Raji (cell line): ENCODE results near the gene NUDT17.

Experiments used
- POLR2A ChIP-seq: IDR thresholded peaks from 2 replicates; pipeline ENCODE4 v1.6.1; 2011; ENCODE audit warnings: low read depth, low read length, control low read depth; ENCODE audit not compliant: insufficient read depth

Gene NUDT17

DNA sequence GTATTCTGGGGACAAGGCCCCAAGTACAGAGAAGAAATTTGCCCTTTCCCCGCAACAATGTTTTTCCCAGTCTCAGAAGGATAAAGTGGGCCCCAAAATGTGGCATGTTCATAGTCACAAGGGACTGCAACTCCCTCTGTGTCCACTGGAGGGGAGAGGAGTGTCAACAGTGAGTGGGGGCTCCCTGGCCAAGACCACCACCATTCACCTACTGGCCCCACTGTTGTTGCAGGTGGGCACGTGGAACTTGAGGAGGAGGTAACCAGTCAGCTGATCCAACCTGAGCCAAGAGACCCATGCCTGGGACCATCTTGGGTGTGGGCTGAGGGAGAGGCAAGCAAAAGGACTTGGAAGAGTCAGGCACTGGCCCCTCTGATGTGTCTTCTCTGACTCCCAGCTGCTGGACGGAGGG, 777 bp downstream of the NUDT17 start:
- no peak for TF ChIP-seq POLR2A

DNA sequence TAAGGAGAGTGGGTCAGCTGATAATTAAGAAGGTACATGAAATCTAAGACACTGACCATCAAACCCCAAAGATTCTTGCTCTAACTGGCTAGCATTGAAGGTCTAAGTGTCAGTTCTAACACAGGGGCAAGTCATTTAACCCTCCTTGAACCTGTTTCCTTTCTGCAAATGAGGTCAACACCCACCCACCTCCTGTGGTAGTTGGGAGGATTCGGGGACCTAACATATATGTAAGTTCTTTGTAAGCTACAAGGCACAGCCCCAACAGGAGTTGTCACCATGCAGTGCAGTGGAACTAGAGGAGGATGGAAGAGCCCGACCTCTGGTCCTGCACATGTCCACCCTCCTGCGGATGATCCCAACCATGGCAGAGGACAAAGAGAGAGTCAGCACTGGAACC, 2.4 kb downstream of the NUDT17 start:
- TF ChIP-seq POLR2A = no peak

DNA sequence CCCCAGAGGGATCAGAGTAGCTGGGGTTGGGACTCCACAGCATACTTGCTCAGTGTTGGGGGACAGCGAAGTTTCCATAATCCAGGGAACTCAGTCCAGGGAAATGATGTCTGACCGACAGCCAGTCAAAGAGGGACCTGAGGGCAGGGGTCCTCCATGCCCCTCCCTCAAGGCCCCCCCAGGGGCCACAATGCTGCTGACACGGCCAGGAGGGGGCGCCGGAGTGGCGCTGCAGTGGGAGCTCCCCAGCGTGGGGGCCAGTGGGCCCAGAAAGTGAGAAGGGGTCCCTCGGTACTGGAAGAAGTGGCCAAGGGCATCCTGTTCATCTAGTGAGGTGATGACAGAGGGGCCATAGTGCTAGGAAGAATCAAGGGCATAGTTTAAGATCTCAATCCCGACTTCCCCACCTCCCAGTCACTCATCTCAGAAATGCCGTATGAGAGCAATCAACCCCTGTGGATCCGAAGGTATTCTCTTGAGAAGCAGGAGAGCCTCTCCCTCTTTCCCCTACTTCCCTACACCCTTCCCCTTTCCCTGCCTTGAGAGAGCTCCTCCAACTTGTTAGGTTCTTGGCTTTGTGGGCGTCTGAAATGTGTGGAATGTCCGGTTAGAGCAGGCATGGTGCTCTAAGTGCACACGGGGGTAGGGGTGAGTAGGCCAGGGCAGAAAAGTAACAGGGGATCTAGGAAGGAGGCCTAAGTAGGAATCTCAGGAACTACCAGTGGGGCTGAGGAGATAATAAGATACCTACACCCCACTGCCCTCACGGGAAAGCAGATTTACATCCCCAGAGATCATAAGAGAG, 4.1 kb downstream of the NUDT17 start:
- no peak for TF ChIP-seq POLR2A

DNA sequence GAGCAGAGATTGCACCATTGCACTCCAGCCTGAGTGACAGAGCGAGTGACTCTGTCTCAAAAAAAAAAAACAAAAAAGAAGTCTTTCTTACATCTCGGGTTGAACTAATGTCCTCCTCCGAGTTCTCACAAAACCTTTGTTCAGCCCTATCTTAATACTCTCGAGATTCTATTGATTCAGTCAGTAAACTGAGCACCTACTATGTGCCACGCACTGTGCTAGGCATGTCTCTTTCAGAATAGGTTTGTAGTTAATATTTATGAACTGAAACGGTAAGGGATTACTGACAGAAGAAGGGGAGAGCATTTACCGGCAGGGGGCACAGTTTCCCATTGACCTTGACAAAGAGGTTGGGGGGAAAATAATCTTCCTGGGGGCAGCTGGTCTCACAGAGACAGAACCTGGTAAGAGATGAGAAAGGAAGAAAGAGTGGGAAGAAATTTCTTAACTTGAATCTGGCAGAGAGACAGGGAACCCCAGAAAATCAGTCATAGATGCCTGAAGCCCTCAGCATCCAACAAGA, 10.1 kb downstream of the NUDT17 start:
- no peak for TF ChIP-seq POLR2A

DNA sequence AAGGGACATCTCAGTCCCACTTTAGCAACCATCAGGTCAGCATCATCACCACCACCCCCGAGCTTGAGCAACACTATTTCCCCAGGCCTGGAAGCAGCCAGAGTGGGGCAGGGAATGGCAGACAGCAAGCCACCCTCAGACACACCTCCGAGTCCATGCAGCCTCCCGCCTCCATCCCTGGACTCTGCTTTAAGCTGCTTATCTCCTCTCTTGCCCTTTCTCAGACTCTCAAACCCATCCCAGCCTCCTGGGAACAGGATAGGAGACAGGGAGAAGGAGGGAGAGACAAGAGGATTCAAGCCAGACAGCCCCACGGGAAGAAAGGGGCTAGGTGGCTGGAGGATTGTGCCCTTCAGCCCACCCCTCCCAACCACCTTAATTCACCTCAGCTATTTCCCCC, 11.7 kb downstream of the NUDT17 start:
- TF ChIP-seq POLR2A = no peak

DNA sequence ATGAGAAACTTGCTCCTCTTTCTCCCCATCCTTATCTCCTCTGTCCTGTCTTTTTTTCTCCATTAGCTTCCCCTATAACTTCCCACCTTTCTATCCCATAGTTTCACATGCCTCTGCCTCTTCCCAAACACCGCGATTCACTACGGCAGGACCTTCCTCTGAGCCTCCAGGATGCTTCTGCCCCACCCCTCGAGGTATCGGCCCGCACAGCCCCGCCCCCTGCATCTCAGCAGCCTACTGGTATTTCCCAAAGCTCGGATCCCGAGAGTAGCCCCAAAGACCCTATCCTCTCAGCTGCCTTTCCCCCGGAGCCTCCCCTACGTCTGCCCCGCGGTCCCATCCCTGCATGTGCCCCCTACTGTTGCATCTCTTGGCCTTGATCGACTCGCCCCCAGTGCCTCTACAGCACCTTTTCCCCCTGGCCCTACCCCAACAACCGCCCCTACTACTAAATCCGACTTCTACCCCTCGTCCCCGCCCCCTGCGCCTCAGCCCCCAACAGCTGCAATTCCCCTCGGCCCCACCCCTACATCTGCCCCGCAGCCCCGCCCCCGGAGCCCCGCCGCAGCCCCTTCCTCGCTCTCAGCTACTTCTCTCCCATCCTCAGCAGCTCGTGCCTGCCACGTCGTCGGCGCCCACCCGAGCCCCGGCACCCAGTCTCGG, 12.9 kb downstream of the NUDT17 start:
- no peak for TF ChIP-seq POLR2A

DNA sequence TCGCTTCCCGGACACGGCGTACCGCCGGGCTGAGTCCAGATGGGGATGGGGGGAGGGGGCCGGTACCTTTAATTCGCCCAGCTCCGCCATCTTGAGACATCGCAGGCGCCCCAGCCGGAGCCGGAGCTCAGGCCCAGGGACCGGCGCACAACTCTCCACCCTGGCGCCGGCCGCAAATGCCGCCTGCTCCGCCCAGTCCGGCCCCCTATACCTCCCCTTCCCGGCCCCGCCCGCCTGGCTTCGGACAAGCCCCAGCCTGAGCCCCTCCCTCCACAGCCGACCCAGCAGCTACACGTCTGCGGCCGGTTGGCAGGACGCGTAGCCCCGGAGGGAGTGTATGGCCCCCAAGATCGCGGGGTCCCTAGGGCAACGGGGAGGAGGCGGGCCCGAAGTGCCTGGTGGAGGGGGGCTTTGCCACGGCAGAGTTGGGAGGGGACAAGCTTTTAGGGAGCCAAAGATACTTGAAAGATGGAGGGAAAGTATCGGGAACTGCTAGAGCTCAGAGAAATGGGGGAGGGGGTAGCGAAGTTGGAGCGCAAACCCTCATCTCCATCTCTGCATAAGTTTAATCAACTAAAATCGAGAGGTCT, 13.6 kb downstream of the NUDT17 start, which contains the start of gene PIAS3:
Gene PIAS3, minus strand, starts transcription at position 181 of the 590 bp plus-strand sequence. Its CDS starts 91 bp downstream, at position 90.
- no peak; the same call in 1 of the 2 replicates for TF ChIP-seq POLR2A

DNA sequence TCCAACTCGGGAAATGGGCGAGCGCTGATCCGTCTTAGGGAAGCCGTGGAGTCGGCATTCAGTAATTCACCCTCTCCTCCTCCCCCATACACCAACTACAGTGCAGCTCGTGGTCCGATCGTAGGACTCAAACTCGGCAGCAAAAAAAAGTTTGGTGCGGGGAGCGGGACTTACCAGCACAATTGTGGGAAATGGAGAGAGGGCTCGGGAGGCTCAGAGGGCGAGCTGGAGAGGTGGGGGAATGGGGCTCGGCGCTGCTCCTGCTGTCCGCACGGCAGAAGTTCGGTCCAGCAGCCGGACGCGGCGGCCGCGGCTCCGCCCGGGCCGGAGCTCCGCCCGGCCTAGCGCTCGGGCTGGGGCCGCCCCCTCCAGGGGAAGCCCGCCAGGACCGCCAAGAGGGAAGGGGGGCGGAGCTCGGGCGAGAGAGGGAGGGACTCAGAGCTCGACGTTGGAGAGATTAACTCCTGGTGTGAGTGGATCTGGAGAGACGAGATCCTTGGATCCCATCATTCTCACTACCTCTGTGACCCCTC, 14.1 kb downstream of the NUDT17 start:
- peak; percentile 77 for TF ChIP-seq POLR2A

DNA sequence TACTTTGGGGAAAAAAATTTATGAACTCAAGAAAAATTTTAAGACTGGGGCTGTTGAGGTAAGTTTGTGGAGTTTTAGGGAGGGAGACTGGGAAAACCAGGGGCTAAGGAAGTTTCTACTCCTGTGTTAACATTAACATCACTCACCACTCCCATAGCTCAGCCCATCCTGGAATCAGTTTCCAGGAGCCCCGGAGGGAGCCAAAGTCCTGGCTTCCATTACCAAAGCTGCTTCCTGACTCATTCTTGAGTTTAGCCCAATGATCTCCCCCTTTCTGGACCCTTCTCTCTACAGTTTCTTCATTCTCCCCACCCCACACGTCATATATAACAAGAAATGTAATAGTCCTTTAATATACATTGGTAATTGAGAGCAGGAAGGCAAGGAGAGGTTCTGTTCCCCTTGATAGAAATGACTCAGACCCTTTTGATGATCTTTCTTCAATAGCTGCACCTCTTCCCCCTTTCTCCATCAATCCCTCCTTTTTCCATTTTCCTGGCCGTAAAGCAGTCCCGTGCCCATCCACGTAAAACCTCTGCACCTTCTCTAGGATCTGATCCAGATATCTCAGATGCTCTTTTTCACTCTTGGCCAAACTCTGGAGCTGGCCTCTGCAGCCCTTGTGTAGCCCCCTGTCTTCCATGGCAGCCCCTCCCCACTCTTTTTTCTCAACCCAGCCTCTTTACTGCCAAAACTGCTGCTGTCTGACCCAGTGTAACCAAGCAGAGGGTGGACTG, 18.0 kb downstream of the NUDT17 start:
- TF ChIP-seq POLR2A = no peak

DNA sequence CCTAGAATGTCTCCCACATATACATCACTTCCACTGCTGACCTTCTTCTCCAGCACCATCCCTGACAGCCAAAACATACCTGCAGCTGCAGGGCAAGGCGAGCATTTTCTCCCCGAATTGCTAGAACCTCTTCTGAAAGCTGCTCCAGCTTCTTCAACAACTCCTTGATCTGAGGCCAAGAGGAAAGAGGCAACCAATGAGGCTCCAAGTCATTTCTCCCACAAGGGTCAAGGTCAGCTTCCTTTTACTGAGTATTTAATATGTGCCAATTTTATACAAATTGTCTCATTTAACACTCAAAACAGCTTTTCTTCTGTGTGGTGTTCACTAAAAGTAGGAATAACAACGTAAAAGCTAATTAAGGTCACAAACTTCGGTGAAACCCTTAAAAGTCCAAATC, 22.8 kb downstream of the NUDT17 start:
- TF ChIP-seq POLR2A = no peak

DNA sequence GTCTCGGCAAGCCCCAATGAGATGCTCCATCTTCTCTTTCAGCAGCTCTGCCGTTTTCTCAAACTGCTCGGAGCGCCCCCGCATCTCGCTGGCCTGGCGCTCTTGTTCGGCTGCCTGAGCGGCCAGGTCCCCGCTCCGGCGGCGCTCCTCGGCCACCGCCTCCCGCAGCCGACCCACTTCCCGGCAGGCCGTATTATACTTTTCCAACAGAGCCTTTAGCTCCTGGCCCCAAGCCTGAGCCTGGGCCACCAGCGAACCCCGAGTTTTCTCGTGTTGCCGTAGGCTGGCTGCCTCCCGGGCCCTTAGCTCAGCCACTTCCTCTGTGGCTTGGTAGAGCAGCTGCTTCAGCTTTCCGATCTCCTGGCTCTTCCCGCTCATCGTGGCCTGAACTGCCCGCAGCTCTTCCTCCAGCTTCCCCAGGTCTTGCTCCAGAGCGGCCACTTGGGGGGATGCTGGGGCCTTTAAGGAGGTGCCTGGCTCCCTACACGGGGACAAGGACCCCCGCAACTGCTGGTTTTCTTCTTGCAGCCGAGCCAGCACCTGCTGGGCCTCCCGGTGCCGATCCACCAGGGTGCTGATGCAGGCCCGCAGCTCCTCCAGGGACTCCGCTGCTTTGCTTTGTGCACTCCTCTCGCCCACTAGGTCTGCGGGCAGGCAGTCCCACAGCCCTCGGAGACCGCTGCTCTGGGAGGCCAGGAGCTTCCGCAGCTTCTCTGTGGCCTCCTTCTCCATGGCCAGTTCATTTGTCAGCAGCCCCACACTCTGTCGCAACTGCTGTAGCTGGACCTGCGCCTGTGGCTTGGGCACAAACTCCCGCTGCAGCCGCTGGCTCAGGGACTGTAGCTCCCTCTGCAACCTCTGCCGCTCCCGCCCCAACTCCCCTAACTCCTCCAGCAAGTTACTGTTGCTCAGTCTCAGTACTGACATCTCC, 26.8 kb downstream of the NUDT17 start:
- TF ChIP-seq POLR2A = no peak

DNA sequence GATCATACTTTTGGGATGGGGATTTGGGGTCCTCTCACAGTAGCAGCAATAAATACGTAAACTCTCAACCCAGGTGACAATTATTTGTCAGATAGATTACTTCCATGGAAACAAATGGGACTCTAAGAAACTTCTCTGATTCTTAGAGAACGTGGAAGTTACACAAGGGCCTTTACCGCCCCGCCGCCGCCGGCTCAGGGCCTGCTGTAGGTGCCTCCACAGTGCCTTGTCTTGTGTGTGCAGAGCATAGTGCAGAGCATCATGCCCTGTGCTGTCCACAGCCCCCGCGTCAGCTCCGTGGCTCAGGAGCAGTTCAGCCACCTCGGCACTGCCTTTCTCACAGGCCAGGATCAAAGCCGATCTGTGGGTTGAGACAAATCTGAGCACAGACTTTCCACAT, 29.2 kb downstream of the NUDT17 start:
- no peak for TF ChIP-seq POLR2A

DNA sequence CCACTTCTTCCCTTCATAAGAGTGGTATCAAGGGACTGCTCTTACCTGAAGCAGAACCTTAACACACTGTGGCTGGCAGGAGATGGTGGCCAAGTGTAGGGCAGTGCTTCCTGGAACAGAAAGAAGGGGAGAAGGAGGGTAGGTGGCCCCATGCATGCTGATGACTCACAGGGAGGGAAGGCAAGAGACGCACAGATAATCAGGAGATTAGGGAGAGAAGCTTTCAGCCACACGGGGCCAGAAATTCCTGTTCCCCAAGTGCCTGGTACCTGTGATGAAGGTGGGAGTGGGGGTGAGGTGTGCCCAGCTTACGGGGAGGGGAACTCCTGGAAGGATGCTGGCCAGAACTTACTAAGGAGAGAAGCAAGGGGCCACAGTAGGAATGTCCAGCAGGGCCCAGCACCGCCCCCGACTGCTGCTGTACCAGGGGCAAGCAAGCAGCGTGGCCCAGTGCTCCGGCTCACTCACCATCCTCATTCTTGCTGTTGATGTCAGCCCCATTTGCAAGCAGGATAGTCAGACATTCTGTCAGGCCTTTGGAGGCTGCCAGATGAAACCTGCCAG, 32.6 kb downstream of the NUDT17 start:
- TF ChIP-seq POLR2A = no peak
